HepG2 (cell line): Measurements from ENCODE around the gene THEM5. TPM values are rescaled to one million over a fixed set of nuclear protein-coding genes. Genes with fewer than 3 reads are reported as not detected.

Source experiments
- ATAC-seq: fragments of 200-7000 bp; cut with Tn5 transposase; 3 replicates; pipeline ENCODE4 v1.9.1; 2020; ENCODE audit warnings: mild to moderate bottlenecking, moderate library complexity
- BruUV-seq: library from RNA; stranded (reverse); fragments of 400-500 nt; replicated peaks from 2 replicates; lab custom pipeline; 2021; lab: Mats Ljungman, UMichigan
- CTCF ChIA-PET: fragments of 300-600 bp; formaldehyde crosslinking; extraction: SDS; loops from one replicate; lab custom pipeline; 2021; ENCODE audit warnings: low total read pairs, inconsistent platforms, low intra/inter-chr PET ratio; lab: Yijun Ruan, JAX
- POLR2A ChIA-PET: fragments of 350-600 bp; sonication (Branson Sonifier 250); formaldehyde crosslinking; loops from one replicate; lab custom pipeline; 2020; ENCODE audit warnings: antibody characterized with exemption, inconsistent platforms; lab: Yijun Ruan, JAX
- DNase-seq: peaks from one replicate; pipeline ENCODE4 v3.0.0-alpha.2; 2015; ENCODE audit warnings: low spot score
- FAIRE-seq: peaks from 3 replicates; lab custom pipeline; 2011; peaks lifted over from hg19 to GRCh38; lab: Jason Lieb, UNC
- H2AFZ ChIP-seq: one replicate; pipeline ENCODE4 v1.6.1; 2011; ENCODE audit warnings: low read length, inconsistent platforms
- H3K27ac ChIP-seq: fragments of 300-600 bp; 3 replicates; pipeline ENCODE4 v1.8.0; 2011; ENCODE audit warnings: mixed run types, mild to moderate bottlenecking, mixed read lengths, low read length, inconsistent platforms; ENCODE audit not compliant: insufficient read depth; ENCODE audit errors: extremely low read length
- H3K27me3 ChIP-seq, 2 experiments: fragments of 200-600 bp in 1 of 2; 2 replicates in 1 of 2; 3 replicates in 1 of 2; pipeline versions ENCODE4 v1.6.0 to v1.8.0; 2011; ENCODE audit warnings: low read length in 2 of 2, mild to moderate bottlenecking in 2 of 2, moderate library complexity in 2 of 2, inconsistent platforms in 1 of 2; ENCODE audit not compliant: insufficient read depth in 2 of 2, control insufficient read depth in 1 of 2
- H3K36me3 ChIP-seq, 2 experiments: fragments of 200-600 bp in 1 of 2; replicated peaks in 1 of 2; 2 replicates in 1 of 2; 3 replicates in 1 of 2; pipeline versions ENCODE4 v1.5.1 to v1.8.0; 2011; ENCODE audit warnings: low read length in 2 of 2, inconsistent platforms in 1 of 2; ENCODE audit not compliant: insufficient read depth in 2 of 2, control insufficient read depth in 1 of 2
- H3K4me1 ChIP-seq: 2 replicates; pipeline ENCODE4 v1.5.1; 2012; ENCODE audit warnings: low read length, inconsistent platforms; ENCODE audit not compliant: insufficient read depth
- H3K4me2 ChIP-seq: 2 replicates; pipeline ENCODE4 v1.6.0; 2011; ENCODE audit warnings: low read depth, low read length, inconsistent platforms
- H3K4me3 ChIP-seq, 3 experiments: fragments of 200-600 bp in 1 of 3; sonication (generic), shearing (Covaris generic) in 1 of 3; replicated peaks in 1 of 3; 2 replicates each; pipeline ENCODE4 v1.5.1; 2011 to 2016; ENCODE audit warnings: low read length in 3 of 3, inconsistent platforms in 2 of 3, low read depth in 2 of 3, mild to moderate bottlenecking in 2 of 3, control low read depth in 1 of 3, mixed read lengths in 1 of 3; ENCODE audit not compliant: insufficient read depth in 1 of 3
- H3K79me2 ChIP-seq: one replicate; pipeline ENCODE4 v1.6.1; 2011; ENCODE audit warnings: low read length, inconsistent platforms; ENCODE audit not compliant: insufficient read depth
- H3K9ac ChIP-seq: 2 replicates; pipeline ENCODE4 v1.6.0; 2011; ENCODE audit warnings: mild to moderate bottlenecking, low read depth, low read length, inconsistent platforms; ENCODE audit not compliant: insufficient read depth
- H3K9me3 ChIP-seq: 2 replicates; pipeline ENCODE4 v1.5.1; 2012; ENCODE audit warnings: mild to moderate bottlenecking, low read length
- H4K20me1 ChIP-seq: 2 replicates; pipeline ENCODE4 v1.6.0; 2011; ENCODE audit warnings: inconsistent platforms, mild to moderate bottlenecking, low read length, moderate library complexity; ENCODE audit not compliant: insufficient read depth
- HNF4A ChIP-seq: sonication (generic); formaldehyde crosslinking; IDR thresholded peaks from 2 replicates; pipeline ENCODE4 v1.4.0; 2020; ENCODE audit warnings: missing genetic modification reagents
- KDM4B ChIP-seq: sonication (generic); formaldehyde crosslinking; IDR thresholded peaks from 2 replicates; pipeline ENCODE4 v1.4.0; 2020; ENCODE audit warnings: missing genetic modification reagents
- PATZ1 ChIP-seq: sonication (generic); formaldehyde crosslinking; IDR thresholded peaks from 2 replicates; pipeline ENCODE4 v1.4.0; 2020; ENCODE audit warnings: missing genetic modification reagents
- SAP130 ChIP-seq: IDR thresholded peaks from 2 replicates; pipeline ENCODE4 v1.6.1; 2016; ENCODE audit warnings: low read depth
- SOX13 ChIP-seq, 3 experiments: fragments of 450-650 bp in 1 of 3; sonication (generic) in 1 of 3; formaldehyde crosslinking in 1 of 3; IDR thresholded peaks in 2 of 3; conservative IDR thresholded peaks in 1 of 3; 2 replicates each; pipeline versions ENCODE4 v1.5.0 to v1.6.1; 2016 to 2020; ENCODE audit warnings: antibody characterized with exemption in 1 of 3, mild to moderate bottlenecking in 1 of 3, missing compliant biosample characterization in 1 of 3, missing genetic modification reagents in 1 of 3, moderate library complexity in 1 of 3
- SP1 ChIP-seq, 2 experiments: fragments of 450-650 bp in 1 of 2; sonication (generic) in 1 of 2; formaldehyde crosslinking in 1 of 2; IDR thresholded peaks; 2 replicates each; pipeline versions ENCODE4 v1.4.0 to v1.6.1; 2016 to 2020; ENCODE audit warnings: missing genetic modification reagents in 1 of 2
- ZFY ChIP-seq: sonication (generic); formaldehyde crosslinking; IDR thresholded peaks from 2 replicates; pipeline ENCODE4 v1.4.0; 2020; ENCODE audit warnings: missing genetic modification reagents
- ZFYVE20 ChIP-seq: sonication (generic); formaldehyde crosslinking; IDR thresholded peaks from 2 replicates; pipeline ENCODE4 v1.8.0; 2023; ENCODE audit warnings: low read depth, mild to moderate bottlenecking, moderate library complexity, missing genetic modification reagents, borderline replicate concordance
- ZKSCAN8 ChIP-seq: IDR thresholded peaks from 2 replicates; pipeline ENCODE4 v1.6.1; 2016; ENCODE audit warnings: borderline replicate concordance, missing genetic modification reagents, missing compliant biosample characterization
- ZNF280B ChIP-seq: sonication (generic); formaldehyde crosslinking; IDR thresholded peaks from 2 replicates; pipeline ENCODE4 v1.5.0; 2020; ENCODE audit warnings: missing genetic modification reagents, mild to moderate bottlenecking, borderline replicate concordance
- ZNF3 ChIP-seq: IDR thresholded peaks from 2 replicates; pipeline ENCODE4 v1.7.0; 2017; ENCODE audit warnings: inconsistent platforms
- ZNF546 ChIP-seq: sonication (generic); formaldehyde crosslinking; conservative IDR thresholded peaks from 2 replicates; pipeline ENCODE4 v1.8.1; 2023; ENCODE audit warnings: mild to moderate bottlenecking, missing genetic modification reagents
- ZNF589 ChIP-seq: sonication (generic); formaldehyde crosslinking; conservative IDR thresholded peaks from 2 replicates; pipeline ENCODE4 v1.8.0; 2022; ENCODE audit warnings: mild to moderate bottlenecking, moderate library complexity, missing genetic modification reagents
- ZNF709 ChIP-seq: sonication (generic); formaldehyde crosslinking; IDR thresholded peaks from 2 replicates; pipeline ENCODE4 v1.5.0; 2020; ENCODE audit warnings: mild to moderate bottlenecking, missing genetic modification reagents
- WGBS: methylation state at CpG from one replicate; pipeline ENCODE4 v1.1.6; 2017; ENCODE audit warnings: low lambda C conversion rate; 5-methylcytosine and 5-hydroxymethylcytosine counted together
- in situ Hi-C: cut with HindIII; loops from 2 replicates; pipeline ENCODE4 v1.10.0; 2017; ENCODE audit warnings: low pct_unique_long_range_greater_than_20kb; ENCODE audit not compliant: extremely low pct_ligation_motif_present
- intact Hi-C: fragments of 100-400 bp; cut with micrococcal nuclease; formaldehyde crosslinking; loops from one replicate; pipeline ENCODE4 v1.10.0; 2022; ENCODE audit not compliant: unreplicated experiment
- polyA plus RNA-seq, 8 experiments: library from polyadenylated mRNA; depleted of rRNA in 3 of 8; stranded (reverse) in 7 of 8; unstranded in 1 of 8; fragments of >200 nt; fragmentation: Illumina TruSeq in 4 of 8; extraction: Trizol in 4 of 8; gene quantifications; 2 replicates each; pipeline versions ENCODE4 v1.2.1 to v1.2.3, GENCODE V29; 2011 to 2016; ENCODE audit warnings: low read depth in 4 of 8, missing spikeins in 1 of 8, mixed read lengths in 1 of 8; ENCODE audit not compliant: insufficient read depth in 1 of 8
- total RNA-seq, 5 experiments: library from RNA; depleted of rRNA; stranded (reverse); fragments of >200 nt; fragmentation: Illumina TruSeq; extraction: Trizol; gene quantifications; 2 replicates each; pipeline ENCODE4 v1.2.3, GENCODE V29; 2016; ENCODE audit warnings: low read depth in 1 of 5
- TF ChIP-seq, protein P1 (sequence below): sonication (generic); formaldehyde crosslinking; IDR thresholded peaks from 2 replicates; pipeline ENCODE4 v1.4.0; 2020; ENCODE audit warnings: mild to moderate bottlenecking, missing genetic modification reagents
- TF ChIP-seq, protein P2 (sequence below): sonication (generic); formaldehyde crosslinking; conservative IDR thresholded peaks from 2 replicates; pipeline ENCODE4 v1.8.0; 2022; ENCODE audit warnings: missing genetic modification reagents

Gene THEM5
- total and polyA plus RNA-seq, 2 of the 13 experiments (the other 11 are each of a cell fraction or from before 2014, with no cell fraction given) = not detected

DNA sequence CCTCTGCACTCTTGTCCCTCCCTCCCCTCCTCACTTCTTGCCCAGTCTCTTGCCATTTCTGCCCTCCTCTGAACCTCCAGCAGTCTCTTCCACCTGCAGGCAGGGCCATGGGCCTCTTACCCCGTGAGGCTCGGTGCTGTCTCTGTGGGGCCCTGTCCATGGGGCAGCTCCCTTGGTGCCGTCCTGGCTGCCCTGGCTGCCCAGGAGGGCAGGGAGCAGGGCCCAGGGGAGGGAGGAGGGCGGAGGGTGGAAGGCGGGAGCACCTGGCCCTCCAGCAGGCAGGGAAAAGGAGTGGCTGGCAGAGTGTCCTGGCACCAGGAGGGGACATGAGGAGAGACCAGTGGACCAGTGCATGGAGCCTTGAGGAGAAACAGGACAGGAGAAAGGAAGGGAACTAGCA lies 21.9 kb downstream of the THEM5 start, which contains the start of gene RORC:
TSS of gene RORC (minus strand) at position 198 of the 400 bp plus-strand sequence. CDS start at position 160, 38 bp downstream.
- FAIRE-seq (no peak), DNase-seq (peak; percentile 16), ATAC-seq (peak; percentile 52)
- H3K27me3 ChIP-seq = no peaks in the 10 kb centered on the region; a peak in 2 of 5 replicates
- in situ Hi-C loops (loop anchor here (10.0 kb wide), 2 partner anchors 117 to 237 kb away; partner anchors contain the start of gene CELF3), intact Hi-C loops (loop anchor here (5.0 to 10.0 kb wide), 4 partner anchors 39 to 387 kb away; partner anchors contain the start of genes MRPL9, TDRKH and TUFT1)
- H3K4me3 ChIP-seq = peak within 1 kb of the TSS; percentile 60 to 83 (median 65)
- H3K27ac ChIP-seq = peak within 1 kb of the TSS; percentile 57
- 0% methylated on average over 5 of the region's 5 CpGs for WGBS
- no TSS peak for BruUV-seq
- POLR2A ChIA-PET = interaction anchor here (1.1 to 1.3 kb wide), 3 partner anchors 69 to 459 kb away, joined by 4 to 6 read pairs (median 4); partner anchors contain the start of genes MRPL9, SELENBP1 and SNX27
- no peaks in the 10 kb centered on the region for H3K9me3 ChIP-seq
- no peaks in the 10 kb centered on the region for H3K79me2 ChIP-seq
- peak within 1 kb of the TSS; percentile 47 for H2AFZ ChIP-seq
- CTCF ChIA-PET = no interaction called here
- H3K4me2 ChIP-seq = peak within 1 kb of the TSS; percentile 100
- H3K36me3 ChIP-seq = no peaks in the 10 kb centered on the region
- peaks cover 67% of the 10 kb centered on the region for H3K4me1 ChIP-seq
- no peaks in the 10 kb centered on the region for H4K20me1 ChIP-seq
- peak within 1 kb of the TSS; percentile 74 for H3K9ac ChIP-seq
- TF ChIP-seq ZNF546 (CRISPR knock-in tag) = no peak
- TF ChIP-seq SP1 (IDR thresholded peaks at IDR 0.05) = no peak
- 0 out of 2 replicates have a peak, but pooled peaks have one; percentile 28 for TF ChIP-seq SP1 (CRISPR knock-in tag; IDR thresholded peaks at IDR 0.05)
- 0 out of 2 replicates have a peak, but pooled peaks have one; percentile 20 for TF ChIP-seq ZFY (CRISPR knock-in tag)
- no peak for TF ChIP-seq ZNF589 (CRISPR knock-in tag)
- no peak for TF ChIP-seq SOX13 (IDR thresholded peaks at IDR 0.05)
- peak in 1 of 2 experiments; percentile 13; a peak in 1 of 4 replicates for TF ChIP-seq SOX13 (CRISPR knock-in tag; conservative IDR thresholded peaks at IDR 0.05 in 1 of 2, IDR thresholded peaks at IDR 0.05 in 1 of 2)
- no peak for TF ChIP-seq ZNF3 (CRISPR knock-in tag)
- TF ChIP-seq, protein P1, sequence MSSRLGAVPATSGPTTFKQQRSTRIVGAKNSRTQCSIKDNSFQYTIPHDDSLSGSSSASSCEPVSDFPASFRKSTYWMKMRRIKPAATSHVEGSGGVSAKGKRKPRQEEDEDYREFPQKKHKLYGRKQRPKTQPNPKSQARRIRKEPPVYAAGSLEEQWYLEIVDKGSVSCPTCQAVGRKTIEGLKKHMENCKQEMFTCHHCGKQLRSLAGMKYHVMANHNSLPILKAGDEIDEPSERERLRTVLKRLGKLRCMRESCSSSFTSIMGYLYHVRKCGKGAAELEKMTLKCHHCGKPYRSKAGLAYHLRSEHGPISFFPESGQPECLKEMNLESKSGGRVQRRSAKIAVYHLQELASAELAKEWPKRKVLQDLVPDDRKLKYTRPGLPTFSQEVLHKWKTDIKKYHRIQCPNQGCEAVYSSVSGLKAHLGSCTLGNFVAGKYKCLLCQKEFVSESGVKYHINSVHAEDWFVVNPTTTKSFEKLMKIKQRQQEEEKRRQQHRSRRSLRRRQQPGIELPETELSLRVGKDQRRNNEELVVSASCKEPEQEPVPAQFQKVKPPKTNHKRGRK = peak; percentile 40; the same call in 1 of the 2 replicates
- TF ChIP-seq, protein P2, sequence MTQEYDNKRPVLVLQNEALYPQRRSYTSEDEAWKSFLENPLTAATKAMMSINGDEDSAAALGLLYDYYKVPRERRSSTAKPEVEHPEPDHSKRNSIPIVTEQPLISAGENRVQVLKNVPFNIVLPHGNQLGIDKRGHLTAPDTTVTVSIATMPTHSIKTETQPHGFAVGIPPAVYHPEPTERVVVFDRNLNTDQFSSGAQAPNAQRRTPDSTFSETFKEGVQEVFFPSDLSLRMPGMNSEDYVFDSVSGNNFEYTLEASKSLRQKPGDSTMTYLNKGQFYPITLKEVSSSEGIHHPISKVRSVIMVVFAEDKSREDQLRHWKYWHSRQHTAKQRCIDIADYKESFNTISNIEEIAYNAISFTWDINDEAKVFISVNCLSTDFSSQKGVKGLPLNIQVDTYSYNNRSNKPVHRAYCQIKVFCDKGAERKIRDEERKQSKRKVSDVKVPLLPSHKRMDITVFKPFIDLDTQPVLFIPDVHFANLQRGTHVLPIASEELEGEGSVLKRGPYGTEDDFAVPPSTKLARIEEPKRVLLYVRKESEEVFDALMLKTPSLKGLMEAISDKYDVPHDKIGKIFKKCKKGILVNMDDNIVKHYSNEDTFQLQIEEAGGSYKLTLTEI (CRISPR knock-in tag) = no peak
- no peak for TF ChIP-seq ZNF709 (CRISPR knock-in tag)
- TF ChIP-seq ZNF280B = 0 out of 2 replicates have a peak, but pooled peaks have one; percentile 3
- 0 out of 2 replicates have a peak, but pooled peaks have one; percentile 30 for TF ChIP-seq ZKSCAN8 (CRISPR knock-in tag)
- TF ChIP-seq ZFYVE20 (CRISPR knock-in tag) = no peak
- peak; percentile 36 for TF ChIP-seq HNF4A (CRISPR knock-in tag)
- TF ChIP-seq SAP130 (CRISPR knock-in tag) = peak; percentile 61
- peak; percentile 27; the same call in 1 of the 2 replicates for TF ChIP-seq PATZ1 (CRISPR knock-in tag)
- 0 out of 2 replicates have a peak, but pooled peaks have one; percentile 36 for TF ChIP-seq KDM4B (CRISPR knock-in tag)
